PC-9 (cell line): ENCODE measurements around the gene CYTH2.

Source experiments
- EZH2 ChIP-seq: fragments of 200-600 bp; sonication (generic); IDR thresholded peaks from 2 replicates; pipeline ENCODE4 v1.8.0; 2017; ENCODE audit warnings: antibody characterized with exemption, low read depth
- TF ChIP-seq, protein P1 (sequence below): fragments of 200-600 bp; sonication (generic); conservative IDR thresholded peaks from 2 replicates; pipeline ENCODE4 v1.6.1; 2017; ENCODE audit warnings: mixed run types, antibody characterized with exemption, mild to moderate bottlenecking, moderate library complexity

DNA sequence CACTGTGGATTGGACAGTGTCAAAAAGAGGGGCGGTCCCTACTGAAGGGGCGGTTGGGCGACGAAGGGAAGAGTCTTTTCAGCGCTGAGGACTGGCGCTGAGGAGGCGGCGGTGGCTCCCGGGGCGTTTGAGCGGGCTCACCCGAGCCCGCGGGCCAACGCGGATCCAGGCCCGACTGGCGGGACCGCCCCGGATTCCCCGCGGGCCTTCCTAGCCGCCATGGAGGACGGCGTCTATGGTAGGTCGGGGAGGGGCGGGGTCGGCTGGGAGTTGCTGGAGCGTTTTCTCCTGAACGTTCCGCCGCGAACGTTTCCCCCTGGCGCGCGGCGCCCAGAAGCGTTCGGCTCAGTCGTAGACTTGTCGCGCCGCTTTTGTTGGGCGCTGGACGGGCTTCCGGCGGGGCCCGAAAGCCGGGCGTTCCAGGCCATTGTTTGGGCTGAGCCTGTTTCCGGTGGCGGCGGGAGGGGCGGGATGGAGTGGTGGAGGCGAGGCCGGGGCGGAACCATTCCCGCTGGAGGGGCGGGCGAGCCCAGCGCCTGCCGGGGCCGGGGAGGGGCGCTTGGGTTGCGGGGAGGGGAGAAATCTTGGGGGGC is at the start of gene CYTH2:
- TF ChIP-seq, protein P1, sequence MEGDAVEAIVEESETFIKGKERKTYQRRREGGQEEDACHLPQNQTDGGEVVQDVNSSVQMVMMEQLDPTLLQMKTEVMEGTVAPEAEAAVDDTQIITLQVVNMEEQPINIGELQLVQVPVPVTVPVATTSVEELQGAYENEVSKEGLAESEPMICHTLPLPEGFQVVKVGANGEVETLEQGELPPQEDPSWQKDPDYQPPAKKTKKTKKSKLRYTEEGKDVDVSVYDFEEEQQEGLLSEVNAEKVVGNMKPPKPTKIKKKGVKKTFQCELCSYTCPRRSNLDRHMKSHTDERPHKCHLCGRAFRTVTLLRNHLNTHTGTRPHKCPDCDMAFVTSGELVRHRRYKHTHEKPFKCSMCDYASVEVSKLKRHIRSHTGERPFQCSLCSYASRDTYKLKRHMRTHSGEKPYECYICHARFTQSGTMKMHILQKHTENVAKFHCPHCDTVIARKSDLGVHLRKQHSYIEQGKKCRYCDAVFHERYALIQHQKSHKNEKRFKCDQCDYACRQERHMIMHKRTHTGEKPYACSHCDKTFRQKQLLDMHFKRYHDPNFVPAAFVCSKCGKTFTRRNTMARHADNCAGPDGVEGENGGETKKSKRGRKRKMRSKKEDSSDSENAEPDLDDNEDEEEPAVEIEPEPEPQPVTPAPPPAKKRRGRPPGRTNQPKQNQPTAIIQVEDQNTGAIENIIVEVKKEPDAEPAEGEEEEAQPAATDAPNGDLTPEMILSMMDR, result no peak
- no peak for TF ChIP-seq EZH2
